LNCaP clone FGC (cell line): ENCODE measurements around the gene BCAS4.

Experiments used
- DNase-seq: peaks from one replicate; pipeline ENCODE4 v3.0.0-alpha.2; 2011; ENCODE audit warnings: low read depth
- H3K4me3 ChIP-seq: 2 replicates; pipeline ENCODE4 v1.5.1; 2011; ENCODE audit warnings: mild to moderate bottlenecking, low read depth, low read length, control low read depth
- TF ChIP-seq, protein P1 (sequence below): IDR thresholded peaks from 2 replicates; pipeline ENCODE4 v1.5.1; 2012; ENCODE audit warnings: mild to moderate bottlenecking; ENCODE audit not compliant: control insufficient read depth, insufficient read depth; ENCODE audit errors: extremely low read depth

The BCAS4 gene

DNA sequence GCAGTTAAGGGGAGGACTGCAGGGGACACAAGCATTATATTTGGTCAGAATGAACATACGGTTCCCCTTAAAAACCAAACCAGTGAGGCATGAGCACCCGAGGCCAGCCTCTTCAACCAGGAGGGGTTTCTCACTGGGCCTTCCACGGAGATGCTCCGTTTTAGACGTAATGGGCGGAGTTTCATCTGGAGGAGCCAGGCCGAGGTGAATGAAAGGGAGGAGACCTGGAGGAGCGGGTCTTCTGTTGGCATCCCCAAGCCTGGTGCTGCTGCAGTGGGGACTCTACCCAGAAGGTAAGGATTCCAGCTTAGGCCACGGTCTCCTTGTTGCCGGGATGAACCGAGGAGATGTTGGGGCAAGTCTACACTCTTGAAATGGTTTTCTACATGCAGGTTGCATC lies 89.0 kb downstream of the BCAS4 start:
- no peak overlapping the region for H3K4me3 ChIP-seq
- no peak for DNase-seq
- TF ChIP-seq, protein P1, sequence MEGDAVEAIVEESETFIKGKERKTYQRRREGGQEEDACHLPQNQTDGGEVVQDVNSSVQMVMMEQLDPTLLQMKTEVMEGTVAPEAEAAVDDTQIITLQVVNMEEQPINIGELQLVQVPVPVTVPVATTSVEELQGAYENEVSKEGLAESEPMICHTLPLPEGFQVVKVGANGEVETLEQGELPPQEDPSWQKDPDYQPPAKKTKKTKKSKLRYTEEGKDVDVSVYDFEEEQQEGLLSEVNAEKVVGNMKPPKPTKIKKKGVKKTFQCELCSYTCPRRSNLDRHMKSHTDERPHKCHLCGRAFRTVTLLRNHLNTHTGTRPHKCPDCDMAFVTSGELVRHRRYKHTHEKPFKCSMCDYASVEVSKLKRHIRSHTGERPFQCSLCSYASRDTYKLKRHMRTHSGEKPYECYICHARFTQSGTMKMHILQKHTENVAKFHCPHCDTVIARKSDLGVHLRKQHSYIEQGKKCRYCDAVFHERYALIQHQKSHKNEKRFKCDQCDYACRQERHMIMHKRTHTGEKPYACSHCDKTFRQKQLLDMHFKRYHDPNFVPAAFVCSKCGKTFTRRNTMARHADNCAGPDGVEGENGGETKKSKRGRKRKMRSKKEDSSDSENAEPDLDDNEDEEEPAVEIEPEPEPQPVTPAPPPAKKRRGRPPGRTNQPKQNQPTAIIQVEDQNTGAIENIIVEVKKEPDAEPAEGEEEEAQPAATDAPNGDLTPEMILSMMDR: no peak

DNA sequence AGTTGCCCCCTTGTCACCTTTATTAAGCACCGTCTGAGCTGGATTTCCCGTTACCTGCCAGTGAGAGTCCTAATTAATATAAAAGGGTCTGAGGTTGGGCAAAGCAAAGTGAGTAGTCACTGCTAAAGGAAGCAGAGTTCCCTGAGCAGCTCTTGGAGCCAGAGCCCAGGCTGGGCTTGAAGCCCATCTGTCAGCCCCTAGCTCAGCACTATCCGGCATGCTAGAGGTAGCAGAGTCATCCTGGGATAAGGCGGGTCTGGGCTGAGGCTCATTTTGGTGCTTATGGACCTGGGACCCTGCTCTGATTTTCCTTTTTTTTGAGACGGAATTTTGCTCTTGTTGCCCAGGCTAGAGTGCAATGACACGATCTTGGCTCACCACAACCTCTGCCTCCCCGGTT lies 90.2 kb downstream of the BCAS4 start:
- TF ChIP-seq, protein P1: no peak
- DNase-seq: no peak
- H3K4me3 ChIP-seq: no peak overlapping the region

DNA sequence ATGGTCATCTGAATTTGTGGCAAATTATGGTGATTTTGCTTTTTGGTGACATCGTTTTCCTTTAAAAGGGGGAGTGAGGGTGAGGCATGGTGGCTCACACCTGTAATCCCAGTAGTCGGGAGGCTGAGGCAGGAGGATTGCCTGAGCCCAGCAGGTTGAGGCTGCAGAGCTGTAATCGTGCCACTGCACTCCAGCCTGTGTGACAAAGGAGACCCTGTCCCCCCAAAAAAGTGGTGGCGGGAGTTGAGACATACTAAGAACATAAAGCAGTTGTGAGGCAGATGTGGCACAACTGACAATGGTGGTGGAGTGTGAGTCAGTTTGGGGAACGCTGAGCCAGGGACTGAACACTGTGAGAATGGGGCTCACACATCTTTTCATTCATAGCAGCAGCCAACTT lies 90.9 kb downstream of the BCAS4 start:
- H3K4me3 ChIP-seq: no peak overlapping the region
- TF ChIP-seq, protein P1: no peak
- no peak for DNase-seq

- no peak overlapping the region for H3K4me3 ChIP-seq
- DNase-seq: no peak
- TF ChIP-seq, protein P1: no peak
These were observed 91.4 kb downstream of the BCAS4 start for GRCh38 chr20:50886184-50886790.

DNA sequence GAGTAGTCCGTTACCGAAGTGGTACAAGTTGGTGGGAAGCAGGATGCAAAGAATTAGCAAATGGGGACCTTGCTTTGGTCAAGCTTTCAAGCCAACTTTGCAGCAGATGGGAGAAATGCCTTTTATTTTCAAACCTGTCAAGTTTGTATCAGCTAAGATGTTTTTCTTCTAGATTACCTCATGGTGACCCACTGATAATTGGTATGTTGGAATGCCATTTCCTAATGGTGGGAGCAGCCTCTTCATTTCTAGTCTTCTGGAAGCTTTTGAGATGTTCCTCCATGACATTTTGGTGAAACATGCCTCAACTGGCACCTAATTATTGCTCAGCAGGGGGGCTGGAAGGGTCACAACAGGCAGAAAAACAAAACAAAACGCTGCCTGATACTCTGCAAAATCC lies 92.7 kb downstream of the BCAS4 start:
- no peak overlapping the region for H3K4me3 ChIP-seq
- DNase-seq: no peak
- TF ChIP-seq, protein P1: no peak

GRCh38 chr20:50891138-50891537 lies 96.3 kb downstream of the BCAS4 start:
- DNase-seq: no peak
- TF ChIP-seq, protein P1: no peak

GRCh38 chr20:50892394-50892793 lies 97.5 kb downstream of the BCAS4 start:
- no peak for DNase-seq
- no peak overlapping the region for H3K4me3 ChIP-seq
- TF ChIP-seq, protein P1: no peak

More at GRCh38 chr20:50891138-50891537, 96.3 kb downstream of the BCAS4 start:
- H3K4me3 ChIP-seq: no peak overlapping the region
